ENCODE data around the gene PRUNE2. TPM values are rescaled to one million over a fixed set of nuclear protein-coding genes. Genes with fewer than 3 reads are reported as not detected.

PRUNE2 gene
- total RNA-seq, 4 donors from 2014 or later, result 3.7 to 7.8 (median 4.9) TPM

DNA sequence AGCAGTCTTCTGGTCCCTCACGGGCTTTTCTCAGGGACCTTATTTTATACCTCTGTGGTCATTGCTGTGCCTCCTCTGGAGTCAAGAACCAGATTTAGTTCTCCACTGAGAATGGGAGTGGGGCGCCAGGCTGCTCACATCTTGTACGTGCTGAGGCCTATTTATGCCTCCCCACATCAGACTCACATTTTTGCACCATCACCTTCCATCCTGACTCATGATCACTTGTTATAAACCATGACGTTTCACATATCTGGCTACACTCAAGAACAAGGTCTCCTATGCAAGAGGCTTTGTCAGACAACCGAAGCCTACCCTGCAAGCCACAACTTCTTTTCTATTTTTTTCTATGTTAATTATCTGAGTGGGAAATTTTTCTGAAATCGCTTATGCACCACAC lies 10.7 kb downstream of the PRUNE2 start:
- Histone ChIP-seq H3K27ac (no peak overlapping the region), H3K4me1 (no peaks in the 10 kb centered on the region), H3K27me3 (no peaks in the 10 kb centered on the region), H3K9me3 (no peaks in the 10 kb centered on the region), H3K36me3 (no peaks in the 10 kb centered on the region), H3K4me3 (replicated peaks in 1 of 3) (no peak overlapping the region)
- TF ChIP-seq POLR2A (IDR thresholded peaks at IDR 0.05), result no peak
- TF ChIP-seq, protein P1, sequence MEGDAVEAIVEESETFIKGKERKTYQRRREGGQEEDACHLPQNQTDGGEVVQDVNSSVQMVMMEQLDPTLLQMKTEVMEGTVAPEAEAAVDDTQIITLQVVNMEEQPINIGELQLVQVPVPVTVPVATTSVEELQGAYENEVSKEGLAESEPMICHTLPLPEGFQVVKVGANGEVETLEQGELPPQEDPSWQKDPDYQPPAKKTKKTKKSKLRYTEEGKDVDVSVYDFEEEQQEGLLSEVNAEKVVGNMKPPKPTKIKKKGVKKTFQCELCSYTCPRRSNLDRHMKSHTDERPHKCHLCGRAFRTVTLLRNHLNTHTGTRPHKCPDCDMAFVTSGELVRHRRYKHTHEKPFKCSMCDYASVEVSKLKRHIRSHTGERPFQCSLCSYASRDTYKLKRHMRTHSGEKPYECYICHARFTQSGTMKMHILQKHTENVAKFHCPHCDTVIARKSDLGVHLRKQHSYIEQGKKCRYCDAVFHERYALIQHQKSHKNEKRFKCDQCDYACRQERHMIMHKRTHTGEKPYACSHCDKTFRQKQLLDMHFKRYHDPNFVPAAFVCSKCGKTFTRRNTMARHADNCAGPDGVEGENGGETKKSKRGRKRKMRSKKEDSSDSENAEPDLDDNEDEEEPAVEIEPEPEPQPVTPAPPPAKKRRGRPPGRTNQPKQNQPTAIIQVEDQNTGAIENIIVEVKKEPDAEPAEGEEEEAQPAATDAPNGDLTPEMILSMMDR (IDR thresholded peaks at IDR 0.05), result no peak
- intact Hi-C loops (cut with DNase I), result no loop called here
- no peak for DNase-seq
- WGBS, 2 donors, result 77 to 83% methylated on average over 6 of the region's 6 CpGs

- TF ChIP-seq, protein P1 (IDR thresholded peaks at IDR 0.05), result no peak
- TF ChIP-seq POLR2A (IDR thresholded peaks at IDR 0.05), result no peak
- Histone ChIP-seq H3K4me1 (no peaks in the 10 kb centered on the region), H3K27me3 (no peaks in the 10 kb centered on the region), H3K4me3 (replicated peaks in 1 of 3) (no peak overlapping the region), H3K9me3 (no peaks in the 10 kb centered on the region), H3K36me3 (no peaks in the 10 kb centered on the region), H3K27ac (no peak overlapping the region)
- no peak for DNase-seq
- WGBS, 2 donors, result 55 to 63% methylated on average over 5 of the region's 5 CpGs
- intact Hi-C loops (cut with DNase I), result no loop called here
These were observed 11.7 kb downstream of the PRUNE2 start for GRCh38 chr9:76894198-76894597.

GRCh38 chr9:76893395-76893932 lies 12.4 kb downstream of the PRUNE2 start:
- Histone ChIP-seq H3K27ac (no peak overlapping the region), H3K27me3 (no peaks in the 10 kb centered on the region), H3K4me1 (no peaks in the 10 kb centered on the region), H3K9me3 (no peaks in the 10 kb centered on the region), H3K36me3 (no peaks in the 10 kb centered on the region), H3K4me3 (replicated peaks in 1 of 3) (no peak overlapping the region)
- 63 to 71% methylated on average over 4 of the region's 4 CpGs for WGBS, 2 donors
- no peak for DNase-seq
- TF ChIP-seq, protein P1 (IDR thresholded peaks at IDR 0.05), result no peak
- TF ChIP-seq POLR2A (IDR thresholded peaks at IDR 0.05), result no peak
- intact Hi-C loops (cut with DNase I), result no loop called here

DNA sequence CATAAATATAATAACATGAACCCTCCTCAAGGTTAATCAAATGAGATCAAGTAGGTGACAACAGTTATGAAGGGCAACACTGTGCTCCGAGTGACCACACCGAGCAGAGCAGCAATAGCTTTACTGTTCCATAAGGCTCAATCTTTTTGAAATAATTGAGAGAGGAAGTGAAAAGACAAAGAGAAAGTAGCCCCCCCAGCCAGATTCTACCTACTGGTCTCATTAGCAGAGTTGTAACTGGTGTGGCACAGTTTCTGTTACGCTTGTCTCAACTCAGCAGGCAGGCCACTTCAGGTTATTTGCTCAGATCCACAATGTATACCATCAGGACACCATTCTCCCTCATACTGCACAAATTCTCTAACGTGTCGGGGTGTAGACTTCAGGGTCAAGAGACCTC lies 14.0 kb downstream of the PRUNE2 start:
- H3K27me3 ChIP-seq, result no peaks in the 10 kb centered on the region
- H3K36me3 ChIP-seq, result no peaks in the 10 kb centered on the region
- intact Hi-C loops (cut with DNase I), result no loop called here
- no peak for DNase-seq
- WGBS, 2 donors, result 76 to 78% methylated on average over 5 of the region's 5 CpGs
- no peaks in the 10 kb centered on the region for H3K9me3 ChIP-seq
- TF ChIP-seq, protein P1 (IDR thresholded peaks at IDR 0.05), result no peak
- TF ChIP-seq POLR2A (IDR thresholded peaks at IDR 0.05), result no peak
- H3K27ac ChIP-seq, result no peak overlapping the region
- H3K4me1 ChIP-seq, result no peaks in the 10 kb centered on the region
- H3K4me3 ChIP-seq (replicated peaks in 1 of 3), result no peak overlapping the region

DNA sequence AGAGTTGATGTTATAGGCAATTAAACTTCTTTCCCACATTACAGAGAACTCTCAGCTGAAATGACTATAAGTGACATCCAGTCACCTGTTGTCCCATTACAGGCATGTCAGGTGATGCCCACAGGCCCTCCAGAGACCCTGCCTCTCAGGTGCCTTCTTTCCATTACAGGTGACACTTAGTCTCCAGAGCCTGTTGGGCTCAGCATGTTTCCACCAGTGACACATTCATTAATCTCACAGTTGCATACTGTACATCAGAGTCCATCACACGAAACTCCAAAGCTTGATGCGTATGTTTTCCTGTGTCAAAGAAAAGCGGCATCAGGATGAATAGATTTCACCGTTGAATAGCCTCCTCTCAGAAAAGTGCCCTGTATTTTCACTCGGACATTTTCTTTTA lies 14.6 kb downstream of the PRUNE2 start:
- no peak overlapping the region for H3K27ac ChIP-seq
- H3K27me3 ChIP-seq, result no peaks in the 10 kb centered on the region
- no peaks in the 10 kb centered on the region for H3K4me1 ChIP-seq
- no peak for DNase-seq
- intact Hi-C loops (cut with DNase I), result no loop called here
- no peak overlapping the region for H3K4me3 ChIP-seq (replicated peaks in 1 of 3)
- no peaks in the 10 kb centered on the region for H3K36me3 ChIP-seq
- H3K9me3 ChIP-seq, result no peaks in the 10 kb centered on the region
- TF ChIP-seq, protein P1 (IDR thresholded peaks at IDR 0.05), result no peak
- no peak for TF ChIP-seq POLR2A (IDR thresholded peaks at IDR 0.05)
- WGBS, 2 donors, result 92 to 96% methylated on average over 5 of the region's 5 CpGs
